Neutrophil (primary cell): ENCODE results near the gene TIGD1.

Experiments used
- H3K27ac ChIP-seq: fragments of 200-600 bp; sonication (generic); 2 replicates; pipeline ENCODE4 v1.5.1; 2016; ENCODE audit warnings: mild to moderate bottlenecking, moderate library complexity
- H3K27me3 ChIP-seq: fragments of 200-600 bp; sonication (generic); 2 replicates; pipeline ENCODE4 v1.6.0; 2016; ENCODE audit warnings: mild to moderate bottlenecking
- H3K36me3 ChIP-seq: fragments of 200-600 bp; sonication (generic); 2 replicates; pipeline ENCODE4 v1.5.1; 2017
- H3K4me1 ChIP-seq, 2 experiments: fragments of 200-600 bp in 1 of 2; sonication (generic) in 1 of 2; 1 replicate in 1 of 2; 2 replicates in 1 of 2; pipeline versions ENCODE4 v1.5.1 to v1.6.1; 2013 to 2016; ENCODE audit warnings: low read depth in 1 of 2, low read length in 1 of 2, mild to moderate bottlenecking in 1 of 2, moderate library complexity in 1 of 2; ENCODE audit not compliant: control insufficient read depth in 1 of 2, insufficient read depth in 1 of 2
- H3K4me3 ChIP-seq, 2 experiments: fragments of 200-600 bp in 1 of 2; sonication (generic) in 1 of 2; 1 replicate in 1 of 2; 2 replicates in 1 of 2; pipeline ENCODE4 v1.5.1; 2013 to 2016; ENCODE audit warnings: low read depth in 1 of 2, low read length in 1 of 2, mild to moderate bottlenecking in 1 of 2, moderate library complexity in 1 of 2
- H3K9me3 ChIP-seq: fragments of 200-600 bp; sonication (generic); 2 replicates; pipeline ENCODE4 v1.5.1; 2016
- TF ChIP-seq, protein P1 (sequence below): fragments of 200-600 bp; sonication (generic); IDR thresholded peaks from 2 replicates; pipeline ENCODE4 v1.5.1; 2016; ENCODE audit warnings: antibody characterized with exemption

The TIGD1 gene

DNA sequence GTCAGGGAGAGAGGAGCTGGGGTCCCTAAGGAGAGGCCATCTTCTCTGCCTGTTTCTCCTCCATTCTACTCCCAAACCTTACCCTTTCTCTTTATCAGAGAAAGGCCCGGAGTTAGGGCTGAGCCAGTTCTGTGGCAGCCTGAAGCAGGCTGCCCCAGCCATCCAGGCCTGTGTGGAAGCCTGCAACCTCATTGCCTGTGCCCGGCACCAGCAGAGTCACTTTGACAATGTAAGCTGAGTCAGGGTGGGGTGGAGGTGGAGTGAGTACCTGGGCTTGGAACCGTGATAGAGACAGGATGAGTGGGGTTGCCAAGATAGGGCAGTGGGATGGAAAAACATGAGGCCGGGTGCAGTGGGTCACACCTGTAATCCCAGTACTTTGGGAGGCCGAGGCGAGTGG is 5.7 kb downstream of the TIGD1 start:
- TF ChIP-seq, protein P1, sequence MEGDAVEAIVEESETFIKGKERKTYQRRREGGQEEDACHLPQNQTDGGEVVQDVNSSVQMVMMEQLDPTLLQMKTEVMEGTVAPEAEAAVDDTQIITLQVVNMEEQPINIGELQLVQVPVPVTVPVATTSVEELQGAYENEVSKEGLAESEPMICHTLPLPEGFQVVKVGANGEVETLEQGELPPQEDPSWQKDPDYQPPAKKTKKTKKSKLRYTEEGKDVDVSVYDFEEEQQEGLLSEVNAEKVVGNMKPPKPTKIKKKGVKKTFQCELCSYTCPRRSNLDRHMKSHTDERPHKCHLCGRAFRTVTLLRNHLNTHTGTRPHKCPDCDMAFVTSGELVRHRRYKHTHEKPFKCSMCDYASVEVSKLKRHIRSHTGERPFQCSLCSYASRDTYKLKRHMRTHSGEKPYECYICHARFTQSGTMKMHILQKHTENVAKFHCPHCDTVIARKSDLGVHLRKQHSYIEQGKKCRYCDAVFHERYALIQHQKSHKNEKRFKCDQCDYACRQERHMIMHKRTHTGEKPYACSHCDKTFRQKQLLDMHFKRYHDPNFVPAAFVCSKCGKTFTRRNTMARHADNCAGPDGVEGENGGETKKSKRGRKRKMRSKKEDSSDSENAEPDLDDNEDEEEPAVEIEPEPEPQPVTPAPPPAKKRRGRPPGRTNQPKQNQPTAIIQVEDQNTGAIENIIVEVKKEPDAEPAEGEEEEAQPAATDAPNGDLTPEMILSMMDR = no peak
- H3K4me3 ChIP-seq = no peak overlapping the region
- H3K4me1 ChIP-seq = peaks cover 2 to 5% of the 10 kb centered on the region in 2 experiments
- H3K36me3 ChIP-seq = no peaks in the 10 kb centered on the region
- H3K27ac ChIP-seq = no peak overlapping the region
- peaks cover 18% of the 10 kb centered on the region for H3K27me3 ChIP-seq
- H3K9me3 ChIP-seq = no peaks in the 10 kb centered on the region

DNA sequence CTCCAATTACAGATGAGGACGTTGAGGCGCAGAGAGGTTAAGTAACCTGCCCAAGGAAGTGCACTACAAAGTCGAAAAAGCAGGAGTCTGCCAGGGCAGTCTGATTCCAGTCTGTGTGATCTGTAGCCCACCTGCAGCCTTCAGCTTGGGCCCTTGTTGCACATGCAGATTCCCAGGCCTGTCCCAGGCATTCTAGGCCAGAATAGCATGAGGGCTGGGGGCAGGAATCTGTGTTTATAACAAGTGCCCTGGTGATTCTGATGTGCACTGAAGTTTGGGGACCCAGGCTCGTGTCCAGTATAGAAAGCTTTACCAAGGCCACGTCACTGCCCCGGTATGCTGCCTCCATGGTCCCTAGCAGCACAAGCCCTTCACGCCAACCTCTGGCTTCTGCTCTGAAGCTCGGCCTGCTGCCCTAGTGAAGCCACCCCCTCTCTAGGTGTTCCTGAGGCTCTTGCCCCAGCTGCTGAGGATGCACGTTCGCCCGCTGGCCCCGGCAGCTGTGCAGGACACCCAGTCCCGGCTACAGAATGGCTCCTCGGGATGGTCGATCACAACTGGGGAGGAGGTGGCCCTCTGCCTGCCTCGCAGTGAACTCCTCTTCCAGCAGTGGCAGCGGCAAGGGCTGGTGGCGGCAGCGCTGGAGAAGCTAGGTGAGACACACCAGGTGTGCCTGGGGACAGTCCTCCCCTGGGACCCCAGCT is 6.3 kb downstream of the TIGD1 start:
- TF ChIP-seq, protein P1 = no peak
- peaks cover 0 to 3% of the 10 kb centered on the region in 2 experiments for H3K4me1 ChIP-seq
- H3K36me3 ChIP-seq = no peaks in the 10 kb centered on the region

GRCh38 chr2:232543491-232543890 is 6.9 kb downstream of the TIGD1 start:
- Histone ChIP-seq H3K27me3 (peaks cover 22% of the 10 kb centered on the region), H3K9me3 (no peaks in the 10 kb centered on the region), H3K4me1 (peaks cover 3% of the 10 kb centered on the region in 2 experiments), H3K36me3 (no peaks in the 10 kb centered on the region), H3K27ac (no peak overlapping the region), H3K4me3 (no peak overlapping the region)
- TF ChIP-seq, protein P1 = no peak

More for the DNA sequence above, 6.3 kb downstream of the TIGD1 start:
- peaks cover 22% of the 10 kb centered on the region for H3K27me3 ChIP-seq
- H3K9me3 ChIP-seq = no peaks in the 10 kb centered on the region
- no peak overlapping the region for H3K4me3 ChIP-seq
- no peak overlapping the region for H3K27ac ChIP-seq

- Histone ChIP-seq H3K4me1 (peaks cover 3 to 6% of the 10 kb centered on the region in 2 experiments), H3K9me3 (no peaks in the 10 kb centered on the region), H3K27ac (no peak overlapping the region), H3K4me3 (no peak overlapping the region), H3K36me3 (no peaks in the 10 kb centered on the region), H3K27me3 (peaks cover 22% of the 10 kb centered on the region)
- TF ChIP-seq, protein P1 = no peak
Measured at GRCh38 chr2:232542715-232543467, 7.5 kb downstream of the TIGD1 start.

DNA sequence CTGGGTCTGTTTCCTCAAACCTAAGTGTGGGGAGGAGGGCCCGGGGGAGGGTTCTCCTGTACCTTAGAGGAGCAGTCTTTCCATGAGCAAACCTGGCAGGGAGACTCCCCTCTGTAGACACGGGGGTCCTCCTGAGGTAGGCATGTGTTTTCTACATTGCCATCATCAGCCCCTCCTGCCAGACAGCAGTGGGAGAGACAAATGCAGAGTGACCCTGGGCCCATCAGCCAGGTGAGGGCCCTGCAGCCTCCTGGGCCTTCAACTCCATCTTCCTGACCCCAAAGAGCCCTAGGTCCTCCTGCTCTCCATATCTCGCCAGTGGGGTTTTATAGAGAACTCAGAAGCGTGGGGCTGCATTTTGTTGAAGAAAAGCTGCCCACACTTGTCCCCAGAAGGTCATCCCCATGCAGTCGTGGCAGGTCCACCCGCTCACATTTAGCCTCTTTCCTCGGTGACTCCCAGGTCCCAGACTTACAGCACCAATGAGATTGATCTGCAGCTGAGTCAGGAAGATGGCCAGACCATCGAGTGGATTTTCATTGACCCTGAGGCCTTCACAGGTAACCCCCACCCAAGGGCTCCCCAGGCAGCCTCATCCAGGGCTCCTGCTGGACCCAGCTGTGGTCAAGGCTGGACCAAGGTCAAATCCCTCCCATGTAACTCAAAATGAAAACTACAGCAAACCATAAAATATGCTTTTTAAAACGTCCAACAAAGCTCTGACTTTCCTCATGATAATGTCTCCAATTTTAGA is 8.2 kb downstream of the TIGD1 start:
- no peaks in the 10 kb centered on the region for H3K9me3 ChIP-seq
- no peaks in the 10 kb centered on the region for H3K36me3 ChIP-seq
- no peak overlapping the region for H3K4me3 ChIP-seq
- no peak overlapping the region for H3K27ac ChIP-seq
- peaks cover 22% of the 10 kb centered on the region for H3K27me3 ChIP-seq
- TF ChIP-seq, protein P1 = no peak
- peaks cover 3 to 6% of the 10 kb centered on the region in 2 experiments for H3K4me1 ChIP-seq
